Measurements from ENCODE around the gene RNF212B. TPM values are rescaled to one million over a fixed set of nuclear protein-coding genes. Genes with fewer than 3 reads are reported as not detected.
A peak's percentile ranks its signal among the peaks of the same experiment; 100 is the strongest.

Gene RNF212B
- total RNA-seq, 4 donors from 2014 or later: not detected

DNA sequence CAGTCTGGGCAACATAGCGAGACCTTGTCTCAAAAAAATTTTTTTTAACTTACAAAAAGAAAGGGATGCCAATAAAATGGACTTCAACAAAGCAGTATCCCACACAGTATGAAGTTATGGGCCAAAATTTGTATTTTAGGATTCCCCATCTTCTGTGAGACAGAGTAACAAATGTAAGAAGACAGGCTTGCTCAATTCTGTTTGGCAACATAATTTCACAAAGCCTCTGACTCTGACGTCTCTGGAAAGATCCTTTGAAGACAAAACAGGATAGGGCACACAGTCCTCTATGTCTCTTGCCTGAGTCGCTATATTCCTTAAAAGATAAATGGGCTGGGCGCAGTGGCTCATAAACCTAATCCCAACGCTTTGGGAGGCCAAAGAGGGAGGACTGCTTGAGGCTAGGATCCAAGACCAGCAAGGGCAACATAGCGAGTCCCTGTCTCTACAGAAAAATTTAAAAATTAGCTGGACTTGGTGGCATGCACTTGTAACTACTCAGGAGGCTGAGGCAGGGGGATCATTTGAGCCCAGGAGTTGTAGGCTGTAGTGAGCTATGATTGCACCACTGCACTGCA, 49.3 kb downstream of the RNF212B start:
- Histone ChIP-seq H3K36me3 (no peaks in the 10 kb centered on the region), H3K27ac (peak overlapping the region; percentile 96 to 97), H3K9me3 (no peaks in the 10 kb centered on the region), H3K4me1 (peaks cover 0 to 4% of the 10 kb centered on the region in 2 donors), H3K4me3 (peak overlapping the region; percentile 92 to 97), H3K27me3 (no peaks in the 10 kb centered on the region)
- TF ChIP-seq POLR2A (IDR thresholded peaks at IDR 0.05): no peak
- TF ChIP-seq, protein P1, sequence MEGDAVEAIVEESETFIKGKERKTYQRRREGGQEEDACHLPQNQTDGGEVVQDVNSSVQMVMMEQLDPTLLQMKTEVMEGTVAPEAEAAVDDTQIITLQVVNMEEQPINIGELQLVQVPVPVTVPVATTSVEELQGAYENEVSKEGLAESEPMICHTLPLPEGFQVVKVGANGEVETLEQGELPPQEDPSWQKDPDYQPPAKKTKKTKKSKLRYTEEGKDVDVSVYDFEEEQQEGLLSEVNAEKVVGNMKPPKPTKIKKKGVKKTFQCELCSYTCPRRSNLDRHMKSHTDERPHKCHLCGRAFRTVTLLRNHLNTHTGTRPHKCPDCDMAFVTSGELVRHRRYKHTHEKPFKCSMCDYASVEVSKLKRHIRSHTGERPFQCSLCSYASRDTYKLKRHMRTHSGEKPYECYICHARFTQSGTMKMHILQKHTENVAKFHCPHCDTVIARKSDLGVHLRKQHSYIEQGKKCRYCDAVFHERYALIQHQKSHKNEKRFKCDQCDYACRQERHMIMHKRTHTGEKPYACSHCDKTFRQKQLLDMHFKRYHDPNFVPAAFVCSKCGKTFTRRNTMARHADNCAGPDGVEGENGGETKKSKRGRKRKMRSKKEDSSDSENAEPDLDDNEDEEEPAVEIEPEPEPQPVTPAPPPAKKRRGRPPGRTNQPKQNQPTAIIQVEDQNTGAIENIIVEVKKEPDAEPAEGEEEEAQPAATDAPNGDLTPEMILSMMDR (IDR thresholded peaks at IDR 0.05): no peak
- intact Hi-C loops (cut with DNase I; ENCODE audit: low total_unique reads): no loop called here
- no peak for DNase-seq

DNA sequence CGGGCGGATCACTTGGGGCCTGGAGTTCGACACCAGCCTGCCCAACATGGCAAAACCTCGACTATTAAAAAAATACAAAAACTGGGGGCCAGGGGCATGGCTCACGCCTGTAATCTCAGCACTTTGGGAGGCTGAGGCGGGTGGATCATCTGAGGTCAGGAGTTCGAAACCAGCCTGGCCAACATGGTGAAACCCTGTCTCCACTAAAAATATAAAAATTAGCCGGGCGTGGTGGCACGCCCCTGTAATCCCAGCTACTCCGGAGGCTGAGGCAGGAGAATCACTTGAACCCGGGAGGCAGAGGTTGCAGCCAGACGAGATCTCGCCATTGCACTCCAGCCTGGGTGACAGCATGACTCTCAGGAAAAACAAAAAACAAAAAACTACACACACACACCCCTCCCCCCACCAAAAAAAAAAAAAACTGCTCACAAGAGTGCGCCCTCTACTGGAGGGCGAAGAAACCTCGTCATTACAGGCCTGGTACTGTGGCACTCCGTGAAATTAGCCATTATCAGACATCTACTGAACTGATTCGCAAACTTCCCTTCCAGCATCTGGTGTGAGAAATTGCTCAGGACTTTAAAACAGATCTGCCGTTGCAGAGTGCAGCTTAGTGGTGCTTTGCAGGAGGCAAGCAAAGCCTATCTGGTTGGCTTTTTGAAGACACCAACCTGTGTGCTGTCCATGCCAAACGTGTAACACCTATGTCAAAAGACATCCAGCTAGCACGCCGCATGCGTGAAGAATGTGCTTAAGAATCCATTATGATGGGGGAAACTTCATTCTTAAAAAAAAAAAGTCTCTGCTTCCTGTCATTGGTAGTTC, 57.2 kb downstream of the RNF212B start:
- no peak for TF ChIP-seq POLR2A (IDR thresholded peaks at IDR 0.05)
- TF ChIP-seq, protein P1 (IDR thresholded peaks at IDR 0.05): peak; percentile 49 to 85 (median 66)
- H3K27ac ChIP-seq: peak overlapping the region in 1 of 2 donors; percentile 36
- H3K4me1 ChIP-seq: peaks cover 0 to 5% of the 10 kb centered on the region in 2 donors
- H3K4me3 ChIP-seq: no peak overlapping the region
- intact Hi-C loops (cut with DNase I; ENCODE audit: low total_unique reads): no loop called here
- H3K27me3 ChIP-seq: no peaks in the 10 kb centered on the region
- DNase-seq: peak in 1 of 2 donors; percentile 40
- H3K36me3 ChIP-seq: no peaks in the 10 kb centered on the region
- no peaks in the 10 kb centered on the region for H3K9me3 ChIP-seq

DNA sequence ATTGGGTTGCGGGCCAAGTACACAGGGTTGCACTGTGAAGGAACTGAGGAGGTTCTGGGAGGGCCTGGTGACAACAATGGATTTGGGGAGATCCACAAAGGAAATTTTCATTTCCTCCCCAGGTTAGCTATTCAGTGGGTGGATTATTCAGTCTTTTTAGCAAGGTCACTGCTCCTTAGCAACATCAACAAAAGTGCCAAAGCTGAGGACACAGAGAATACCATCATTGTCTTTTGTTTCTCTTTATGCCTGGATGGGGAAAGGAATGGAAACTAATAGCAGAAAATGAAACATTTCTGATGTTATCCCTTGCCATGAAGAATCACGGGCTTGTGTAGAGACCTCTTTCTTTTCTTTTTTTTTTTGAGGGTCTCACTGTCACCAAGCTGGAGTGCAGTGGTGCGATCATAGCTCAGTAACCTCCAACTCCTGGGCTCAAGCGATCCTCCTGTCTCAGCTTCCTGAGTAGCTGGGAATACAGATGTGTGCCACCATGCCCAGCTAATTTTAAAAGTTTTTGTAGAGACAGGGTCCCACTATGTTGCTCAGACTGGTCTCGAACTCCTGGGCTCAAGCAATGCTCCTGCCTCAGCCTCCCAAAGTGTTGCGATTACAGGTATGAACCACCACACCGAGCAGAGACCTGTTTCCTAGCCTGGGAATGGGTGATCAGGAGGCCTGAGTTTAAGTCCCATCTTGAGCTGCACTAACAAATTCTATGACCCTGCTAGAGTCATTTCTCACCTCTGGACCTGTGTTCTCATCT, 58.5 kb downstream of the RNF212B start:
- DNase-seq: no peak
- no peak for TF ChIP-seq POLR2A (IDR thresholded peaks at IDR 0.05)
- TF ChIP-seq, protein P1 (IDR thresholded peaks at IDR 0.05): no peak
- no peaks in the 10 kb centered on the region for H3K36me3 ChIP-seq
- intact Hi-C loops (cut with DNase I; ENCODE audit: low total_unique reads): no loop called here
- no peaks in the 10 kb centered on the region for H3K27me3 ChIP-seq
- peaks cover 5% of the 10 kb centered on the region in 2 donors for H3K4me1 ChIP-seq
- H3K4me3 ChIP-seq: no peak overlapping the region
- no peaks in the 10 kb centered on the region for H3K9me3 ChIP-seq
- H3K27ac ChIP-seq: no peak overlapping the region

- intact Hi-C loops (cut with DNase I; ENCODE audit: low total_unique reads): no loop called here
- Histone ChIP-seq H3K9me3 (no peaks in the 10 kb centered on the region), H3K27ac (no peak overlapping the region), H3K4me3 (no peak overlapping the region), H3K4me1 (peaks cover 5% of the 10 kb centered on the region in 2 donors), H3K36me3 (no peaks in the 10 kb centered on the region), H3K27me3 (no peaks in the 10 kb centered on the region)
- TF ChIP-seq POLR2A (IDR thresholded peaks at IDR 0.05): no peak
- TF ChIP-seq, protein P1 (IDR thresholded peaks at IDR 0.05): no peak
- no peak for DNase-seq
Observed at GRCh38 chr14:23297096-23297495, 59.4 kb downstream of the RNF212B start.
